ENCODE measurements around the gene ALPK1. TPM values are rescaled to one million over a fixed set of nuclear protein-coding genes. Genes with fewer than 3 reads are reported as not detected.

ALPK1 gene
- total RNA-seq, 1 experiment from 2014 or later: 4.9 TPM

DNA sequence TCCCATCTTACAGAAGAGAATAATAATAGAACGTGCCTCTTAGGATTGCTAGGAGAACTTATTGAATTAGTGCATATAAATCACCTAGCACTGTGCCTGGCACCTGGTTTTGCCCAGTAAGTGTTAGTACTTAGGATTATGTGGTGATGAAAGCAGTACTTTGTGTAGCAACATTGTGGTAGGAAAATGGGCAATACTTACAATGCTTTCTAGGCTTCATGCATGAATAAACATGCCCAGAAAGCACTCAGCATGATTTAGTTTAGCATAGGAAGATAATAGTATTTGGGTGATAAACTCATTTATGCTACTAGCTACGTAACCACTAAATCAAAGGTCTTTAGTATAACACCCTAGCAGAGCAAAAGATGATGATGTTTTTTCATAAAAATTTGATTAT, 113.2 kb downstream of the ALPK1 start:
- H3K27me3 Mint-ChIP-seq (ENCODE audit: insufficient read depth, unreplicated experiment): no peaks in the 10 kb centered on the region
- Histone ChIP-seq H3K27me3 (replicated peaks; ENCODE audit: control insufficient read depth, insufficient read depth, low read length) (no peaks in the 10 kb centered on the region), H3K36me3 (ENCODE audit: control insufficient read depth, insufficient read depth, low read length) (no peaks in the 10 kb centered on the region), H3K9me3 (no peaks in the 10 kb centered on the region), H3K4me1 (no peaks in the 10 kb centered on the region), H3K4me3 (ENCODE audit: low read depth, low read length) (no peak overlapping the region)
- no peaks in the 10 kb centered on the region for H3K9me3 Mint-ChIP-seq (ENCODE audit: unreplicated experiment)
- CTCF ChIA-PET: no interaction called here
- H3K27ac Mint-ChIP-seq (ENCODE audit: unreplicated experiment): no peak overlapping the region
- POLR2A ChIA-PET: no interaction called here
- H3K36me3 Mint-ChIP-seq (ENCODE audit: insufficient read depth, unreplicated experiment): no peaks in the 10 kb centered on the region
- TF ChIP-seq, protein P1, sequence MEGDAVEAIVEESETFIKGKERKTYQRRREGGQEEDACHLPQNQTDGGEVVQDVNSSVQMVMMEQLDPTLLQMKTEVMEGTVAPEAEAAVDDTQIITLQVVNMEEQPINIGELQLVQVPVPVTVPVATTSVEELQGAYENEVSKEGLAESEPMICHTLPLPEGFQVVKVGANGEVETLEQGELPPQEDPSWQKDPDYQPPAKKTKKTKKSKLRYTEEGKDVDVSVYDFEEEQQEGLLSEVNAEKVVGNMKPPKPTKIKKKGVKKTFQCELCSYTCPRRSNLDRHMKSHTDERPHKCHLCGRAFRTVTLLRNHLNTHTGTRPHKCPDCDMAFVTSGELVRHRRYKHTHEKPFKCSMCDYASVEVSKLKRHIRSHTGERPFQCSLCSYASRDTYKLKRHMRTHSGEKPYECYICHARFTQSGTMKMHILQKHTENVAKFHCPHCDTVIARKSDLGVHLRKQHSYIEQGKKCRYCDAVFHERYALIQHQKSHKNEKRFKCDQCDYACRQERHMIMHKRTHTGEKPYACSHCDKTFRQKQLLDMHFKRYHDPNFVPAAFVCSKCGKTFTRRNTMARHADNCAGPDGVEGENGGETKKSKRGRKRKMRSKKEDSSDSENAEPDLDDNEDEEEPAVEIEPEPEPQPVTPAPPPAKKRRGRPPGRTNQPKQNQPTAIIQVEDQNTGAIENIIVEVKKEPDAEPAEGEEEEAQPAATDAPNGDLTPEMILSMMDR (IDR thresholded peaks at IDR 0.05; ENCODE audit: insufficient read depth in 1 of 2, low read depth in 1 of 2, low read length in 1 of 2, severe bottlenecking in 1 of 2, unreplicated experiment in 1 of 2): no peak
- no peak overlapping the region for H3K4me3 Mint-ChIP-seq (ENCODE audit: unreplicated experiment)
- no peaks in the 10 kb centered on the region for H3K4me1 Mint-ChIP-seq (ENCODE audit: low read depth, unreplicated experiment)
- no TSS peak for BruUV-seq (replicated peaks)
- intact Hi-C loops (cut with micrococcal nuclease; ENCODE audit: unreplicated experiment): no loop called here
- DNase-seq: no peak

DNA sequence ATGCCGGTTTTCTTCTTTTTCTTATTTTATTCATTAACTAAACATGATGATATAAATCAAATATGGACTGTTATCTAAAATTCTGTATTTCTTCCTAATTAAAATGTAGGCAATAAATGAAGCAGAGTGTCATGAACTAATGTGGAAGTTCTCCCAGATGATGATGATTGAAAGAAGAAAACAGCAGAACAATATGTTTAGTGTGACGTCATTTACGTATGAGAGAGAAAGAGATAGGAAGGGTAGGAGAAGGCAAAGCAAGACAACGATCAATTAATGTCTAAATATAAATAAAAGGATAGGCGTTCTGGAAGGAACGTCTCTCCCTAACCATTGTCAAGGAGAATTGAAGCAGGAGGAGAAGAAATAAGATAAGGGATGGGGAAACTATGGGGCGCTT, 113.6 kb downstream of the ALPK1 start:
- intact Hi-C loops (cut with micrococcal nuclease; ENCODE audit: unreplicated experiment): no loop called here
- Mint-ChIP-seq H3K9me3 (ENCODE audit: unreplicated experiment) (no peaks in the 10 kb centered on the region), H3K27ac (ENCODE audit: unreplicated experiment) (no peak overlapping the region), H3K4me3 (ENCODE audit: unreplicated experiment) (no peak overlapping the region), H3K27me3 (ENCODE audit: insufficient read depth, unreplicated experiment) (no peaks in the 10 kb centered on the region), H3K36me3 (ENCODE audit: insufficient read depth, unreplicated experiment) (no peaks in the 10 kb centered on the region), H3K4me1 (ENCODE audit: low read depth, unreplicated experiment) (no peaks in the 10 kb centered on the region)
- H3K4me1 ChIP-seq: no peaks in the 10 kb centered on the region
- H3K36me3 ChIP-seq (ENCODE audit: control insufficient read depth, insufficient read depth, low read length): no peaks in the 10 kb centered on the region
- POLR2A ChIA-PET: no interaction called here
- no peak overlapping the region for H3K4me3 ChIP-seq (ENCODE audit: low read depth, low read length)
- TF ChIP-seq, protein P1 (IDR thresholded peaks at IDR 0.05; ENCODE audit: insufficient read depth in 1 of 2, low read depth in 1 of 2, low read length in 1 of 2, severe bottlenecking in 1 of 2, unreplicated experiment in 1 of 2): no peak
- H3K27me3 ChIP-seq (replicated peaks; ENCODE audit: control insufficient read depth, insufficient read depth, low read length): no peaks in the 10 kb centered on the region
- no peaks in the 10 kb centered on the region for H3K9me3 ChIP-seq
- no TSS peak for BruUV-seq (replicated peaks)
- no peak for DNase-seq
- CTCF ChIA-PET: no interaction called here

DNA sequence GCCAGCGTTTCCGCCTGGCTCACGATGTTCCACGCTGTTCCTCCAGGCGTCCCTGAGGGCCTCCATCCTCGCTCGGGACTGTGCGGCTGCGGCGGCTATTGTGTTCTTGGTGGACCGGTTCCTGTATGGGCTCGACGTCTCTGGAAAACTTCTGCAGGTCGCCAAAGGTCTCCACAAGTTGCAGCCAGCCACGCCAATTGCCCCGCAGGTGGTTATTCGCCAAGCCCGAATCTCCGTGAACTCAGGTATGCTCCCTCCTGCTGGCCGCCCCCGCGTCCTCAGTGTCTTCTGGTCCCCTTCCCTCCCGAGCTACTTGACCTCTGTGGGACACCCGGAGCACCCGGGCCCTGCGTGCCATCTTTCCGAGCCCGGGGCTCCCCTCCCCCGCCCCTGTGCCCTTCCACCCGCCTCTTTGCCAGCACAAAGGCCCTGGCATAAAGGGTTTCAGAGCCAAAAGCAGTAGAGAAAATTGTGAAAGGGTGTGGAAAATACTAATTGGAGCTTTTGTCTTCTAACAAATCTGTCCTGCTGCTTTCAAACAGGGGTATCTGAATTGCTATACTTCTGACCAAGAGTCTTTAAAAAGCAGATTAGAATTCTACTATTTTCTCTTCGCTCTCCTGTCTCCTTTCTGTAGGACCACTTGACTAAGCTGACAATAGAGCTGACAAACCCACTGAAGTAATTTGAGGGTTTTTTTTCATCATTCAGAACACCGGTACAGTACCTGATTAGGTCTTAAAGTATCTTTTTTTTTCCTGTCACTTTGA, 114.8 kb downstream of the ALPK1 start:
- H3K4me1 ChIP-seq: no peaks in the 10 kb centered on the region
- TF ChIP-seq, protein P1 (IDR thresholded peaks at IDR 0.05; ENCODE audit: insufficient read depth in 1 of 2, low read depth in 1 of 2, low read length in 1 of 2, severe bottlenecking in 1 of 2, unreplicated experiment in 1 of 2): no peak
- no peaks in the 10 kb centered on the region for H3K9me3 Mint-ChIP-seq (ENCODE audit: unreplicated experiment)
- intact Hi-C loops (cut with micrococcal nuclease; ENCODE audit: unreplicated experiment): no loop called here
- ChIA-PET POLR2A (interaction anchor here (0.6 kb wide), 1 partner anchor 70 kb away, joined by 3 read pairs; no protein-coding TSS in a partner anchor), CTCF (interaction anchor here (0.6 kb wide), 1 partner anchor 66 kb away, joined by 4 read pairs; no protein-coding TSS in a partner anchor)
- no peak for DNase-seq
- H3K4me1 Mint-ChIP-seq (ENCODE audit: low read depth, unreplicated experiment): no peaks in the 10 kb centered on the region
- no peaks in the 10 kb centered on the region for H3K27me3 Mint-ChIP-seq (ENCODE audit: insufficient read depth, unreplicated experiment)
- no peaks in the 10 kb centered on the region for H3K27me3 ChIP-seq (replicated peaks; ENCODE audit: control insufficient read depth, insufficient read depth, low read length)
- no TSS peak for BruUV-seq (replicated peaks)
- no peaks in the 10 kb centered on the region for H3K36me3 Mint-ChIP-seq (ENCODE audit: insufficient read depth, unreplicated experiment)
- H3K4me3 ChIP-seq (ENCODE audit: low read depth, low read length): no peak overlapping the region
- no peak overlapping the region for H3K27ac Mint-ChIP-seq (ENCODE audit: unreplicated experiment)
- H3K36me3 ChIP-seq (ENCODE audit: control insufficient read depth, insufficient read depth, low read length): no peaks in the 10 kb centered on the region
- H3K9me3 ChIP-seq: no peaks in the 10 kb centered on the region
- no peak overlapping the region for H3K4me3 Mint-ChIP-seq (ENCODE audit: unreplicated experiment)
